IPS-NIHi7 (cell line): ENCODE data around the gene DIP2C.
"Not testable (repeated sequence)": the region's sequence is repeated elsewhere in the genome, so short reads cannot be mapped to it uniquely, and the experiment has no call there.

ENCODE experiments used
- DNase-seq: peaks from one replicate; pipeline ENCODE4 v3.0.0; 2012; ENCODE audit warnings: mixed read lengths; ENCODE audit errors: extremely low spot score

The DIP2C gene

DNA sequence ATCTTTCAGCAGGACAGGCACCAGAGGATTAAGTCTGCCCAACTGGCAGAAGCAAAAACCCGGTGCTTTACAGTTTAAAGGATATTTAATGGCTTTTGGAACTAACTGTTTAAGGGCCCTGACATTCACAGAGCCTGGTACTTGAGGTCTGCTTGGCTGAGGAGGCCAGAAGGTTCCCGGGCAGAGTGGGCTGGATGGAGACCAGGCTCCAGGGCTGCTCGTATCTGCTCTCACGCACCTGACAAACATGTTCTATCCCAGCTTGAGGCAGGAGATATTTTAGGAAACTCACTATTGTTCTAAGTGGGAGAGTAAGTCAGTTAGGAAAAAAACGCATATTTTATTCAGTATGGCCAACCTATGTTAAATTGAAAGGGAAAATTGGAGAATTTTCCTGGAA is 410.8 kb downstream of the DIP2C start:
- DNase-seq: no peak

DNA sequence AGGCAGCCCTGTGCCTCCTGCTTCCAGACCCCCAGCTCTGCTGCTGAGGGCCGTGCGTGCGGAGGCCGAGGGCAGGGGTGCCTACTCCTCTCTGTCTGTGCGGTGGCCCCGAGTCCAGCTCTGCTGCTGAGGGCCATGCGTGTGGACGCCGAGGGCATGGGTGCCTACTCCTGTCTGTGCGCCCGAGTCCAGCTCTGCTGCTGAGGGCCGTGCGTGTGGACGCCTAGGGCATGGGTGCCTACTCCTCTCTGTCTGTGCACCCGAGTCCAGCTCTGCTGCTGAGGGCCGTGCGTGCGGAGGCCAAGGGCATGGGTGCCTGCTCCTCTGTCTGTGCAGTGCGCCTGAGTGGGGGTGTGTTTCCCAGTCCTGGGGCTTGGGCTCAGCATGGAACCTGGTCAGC is 411.5 kb downstream of the DIP2C start:
- no peak for DNase-seq

- no peak for DNase-seq
Observed at GRCh38 chr10:275680-276079, 413.8 kb downstream of the DIP2C start.

- DNase-seq: no peak
Observed at GRCh38 chr10:274866-275265, 414.6 kb downstream of the DIP2C start.

- no peak for DNase-seq
Observed at GRCh38 chr10:273088-273487, 416.4 kb downstream of the DIP2C start.

DNA sequence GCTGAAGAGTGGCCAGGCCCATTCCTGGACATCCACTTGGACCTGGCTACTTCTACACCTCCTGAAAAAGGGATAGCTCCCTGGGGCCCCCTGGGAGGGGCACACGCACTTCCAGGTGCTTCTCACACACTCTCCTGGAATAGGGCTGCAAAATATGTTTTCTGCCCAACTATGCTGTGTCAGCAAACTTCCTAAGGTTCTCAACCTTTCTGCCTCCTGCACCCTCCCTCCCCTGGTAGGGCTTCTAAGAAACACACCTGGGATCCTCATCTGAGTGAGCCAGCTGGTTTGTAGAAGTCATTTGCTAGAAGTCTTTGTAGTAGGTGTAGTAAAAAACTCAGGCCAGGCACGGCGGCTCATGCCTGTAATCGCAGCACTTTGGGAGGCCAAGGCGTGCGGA is 417.7 kb downstream of the DIP2C start:
- DNase-seq: no peak

DNA sequence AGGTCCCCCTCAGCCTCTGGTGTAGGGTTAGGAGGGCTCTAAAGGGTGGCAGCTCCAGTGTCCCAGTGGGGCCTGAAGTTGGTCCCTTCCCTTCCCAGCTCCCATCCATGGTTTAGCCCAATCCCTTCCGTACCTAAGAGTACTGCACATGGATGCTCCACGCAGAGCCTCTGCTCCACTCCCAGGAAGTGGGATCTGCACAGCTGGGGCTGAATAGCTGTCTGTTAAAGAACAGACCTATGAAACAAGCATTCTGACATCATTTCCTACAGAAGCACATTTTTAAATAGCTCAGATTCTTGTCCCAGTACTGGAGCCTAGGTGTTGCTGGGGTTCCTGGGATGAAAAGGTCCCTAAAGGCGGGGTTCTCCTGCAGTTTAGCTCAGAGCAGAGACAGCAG is 418.3 kb downstream of the DIP2C start:
- DNase-seq: no peak

DNA sequence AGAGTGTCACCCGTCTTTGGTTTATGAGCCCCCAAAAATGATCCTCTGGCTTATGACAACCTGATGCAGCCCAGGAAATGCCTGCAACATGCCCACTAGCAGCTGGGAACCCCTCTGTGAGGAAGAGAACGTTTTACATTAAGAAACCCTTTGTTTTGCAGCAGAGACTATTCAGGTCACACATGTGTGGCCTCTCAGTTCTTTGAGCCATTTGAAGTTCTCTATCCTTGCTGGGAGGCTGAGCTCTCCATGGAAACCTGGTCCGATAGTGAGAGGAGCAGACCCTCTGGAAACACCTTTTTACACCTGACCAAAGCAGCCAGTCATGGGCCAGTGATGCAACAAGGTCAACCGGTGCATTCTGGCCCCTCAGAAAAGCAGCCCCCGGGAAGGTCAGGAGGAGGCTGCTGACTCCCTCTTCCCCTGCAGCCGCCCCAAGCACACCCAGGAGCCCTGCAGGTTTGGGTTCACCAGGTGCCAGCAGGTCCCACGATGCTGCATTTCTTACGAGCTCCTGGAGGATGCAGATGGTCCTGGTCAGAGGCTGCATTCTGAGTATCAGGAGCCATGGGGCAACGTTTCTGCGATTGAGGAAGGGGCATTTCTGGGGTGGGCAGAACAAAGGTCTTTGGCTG is 419.9 kb downstream of the DIP2C start:
- DNase-seq: no peak

DNA sequence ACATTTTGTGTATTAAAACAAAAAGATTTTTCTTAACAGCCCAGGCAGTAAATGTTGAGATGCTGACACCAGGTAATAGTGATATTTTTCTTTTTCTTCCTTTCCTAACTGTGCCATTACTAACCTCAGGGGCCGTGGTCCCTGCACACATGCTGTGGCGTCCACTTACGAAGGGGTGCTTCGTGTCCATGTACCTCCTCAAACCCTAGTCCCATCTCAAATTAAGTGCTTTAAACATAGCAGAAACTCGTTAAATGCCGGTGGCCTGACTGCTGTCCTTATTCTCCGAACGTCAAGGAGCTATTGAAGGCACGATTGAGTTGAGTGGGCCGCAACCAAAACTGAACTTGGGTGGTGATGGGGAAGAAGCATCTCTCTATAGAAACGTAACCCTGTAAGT is 421.8 kb downstream of the DIP2C start:
- no peak for DNase-seq

- DNase-seq: no peak
Observed at GRCh38 chr10:266974-267425, 422.5 kb downstream of the DIP2C start.

DNA sequence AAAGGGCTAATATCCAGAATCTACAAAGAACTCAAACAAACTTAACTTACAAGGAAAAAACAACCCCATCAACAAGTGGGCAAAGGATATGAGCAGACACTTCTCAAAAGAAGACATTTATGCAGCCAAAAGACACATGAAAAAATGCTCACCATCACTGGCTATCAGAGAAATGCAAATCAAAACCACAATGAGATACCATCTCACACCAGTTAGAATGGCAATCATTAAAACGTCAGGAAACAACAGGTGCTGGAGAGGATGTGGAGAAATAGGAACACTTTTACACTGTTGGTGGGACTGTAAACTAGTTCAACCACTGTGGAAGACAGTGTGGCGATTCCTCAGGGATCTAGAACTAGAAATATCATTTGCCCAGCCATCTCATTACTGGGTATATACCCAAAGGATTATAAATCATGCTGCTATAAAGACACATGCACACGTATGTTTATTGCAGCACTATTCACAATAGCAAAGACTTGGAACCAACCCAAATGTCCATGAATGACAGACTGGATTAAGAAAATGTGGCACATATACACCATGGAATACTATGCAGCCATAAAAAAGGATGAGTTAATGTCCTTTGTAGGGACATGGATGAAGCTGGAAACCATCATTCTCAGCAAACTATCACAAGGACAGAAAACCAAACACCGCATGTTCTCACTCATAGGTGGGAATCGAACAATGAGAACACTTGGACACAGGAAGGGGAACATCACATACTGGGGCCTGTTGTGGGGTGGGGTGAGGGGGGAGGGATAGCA is 423.5 kb downstream of the DIP2C start:
- not testable (repeated sequence) for DNase-seq

- not testable (repeated sequence) for DNase-seq
Observed at GRCh38 chr10:265074-265440, 424.4 kb downstream of the DIP2C start.

- not testable (repeated sequence) for DNase-seq
Observed at GRCh38 chr10:264160-265073, 425.1 kb downstream of the DIP2C start.

GRCh38 chr10:260819-261429 is 428.5 kb downstream of the DIP2C start:
- DNase-seq: no peak

GRCh38 chr10:251982-252582 is 437.4 kb downstream of the DIP2C start:
- DNase-seq: no peak

- DNase-seq: no peak
Observed at GRCh38 chr10:248307-248706, 441.2 kb downstream of the DIP2C start.

- no peak for DNase-seq
Observed at GRCh38 chr10:247480-247879, 442.0 kb downstream of the DIP2C start.

GRCh38 chr10:246431-246830 is 443.0 kb downstream of the DIP2C start:
- DNase-seq: no peak

DNA sequence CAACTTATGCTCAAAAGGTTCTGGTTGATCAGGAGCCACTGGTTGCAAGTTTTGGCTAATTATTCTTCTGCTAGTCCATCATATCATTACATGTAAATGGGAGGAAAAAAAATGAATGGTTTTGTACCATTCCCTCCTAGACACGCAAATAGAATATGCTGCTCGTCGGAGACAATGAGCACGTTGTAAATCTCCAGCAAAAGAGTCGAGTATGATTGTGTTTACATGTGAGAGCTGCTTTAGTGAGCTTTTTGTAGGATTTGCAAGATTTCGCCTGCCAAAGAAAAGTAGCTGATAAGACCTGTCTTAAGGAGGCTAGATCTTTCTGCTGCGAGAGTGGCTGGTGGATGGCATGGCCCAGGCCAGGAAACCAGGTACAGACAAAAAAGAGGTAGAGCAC is 445.2 kb downstream of the DIP2C start:
- DNase-seq: no peak

DNA sequence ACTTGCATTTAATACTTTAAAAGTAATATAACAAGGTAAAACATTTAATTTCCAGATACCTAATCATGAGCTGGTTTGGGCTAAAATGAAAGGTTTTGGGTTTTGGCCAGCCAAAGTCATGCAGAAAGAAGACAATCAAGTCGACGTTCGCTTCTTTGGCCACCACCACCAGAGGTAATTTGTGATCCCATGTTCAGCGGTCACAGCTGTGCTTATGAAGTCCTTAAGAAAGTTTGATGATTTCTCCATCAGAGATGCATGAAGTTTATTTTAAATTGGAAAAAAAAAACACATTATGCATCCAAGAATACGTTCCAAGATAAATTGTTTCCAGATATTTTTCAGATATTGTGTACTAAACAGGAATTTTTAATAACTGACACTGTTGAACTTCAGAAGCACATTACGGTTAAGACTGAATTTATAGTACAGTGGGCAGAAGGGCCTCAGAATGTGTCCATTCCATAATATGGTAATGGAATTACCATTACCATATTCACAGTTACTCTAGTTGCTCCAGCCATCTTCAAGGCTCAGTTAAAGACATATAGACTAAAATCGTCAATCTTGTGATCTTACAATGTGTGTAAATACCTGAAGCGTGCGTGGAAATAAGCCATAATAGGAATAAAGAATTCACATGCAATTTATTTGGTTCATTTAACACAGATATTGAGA is 447.4 kb downstream of the DIP2C start:
- DNase-seq: no peak

DNA sequence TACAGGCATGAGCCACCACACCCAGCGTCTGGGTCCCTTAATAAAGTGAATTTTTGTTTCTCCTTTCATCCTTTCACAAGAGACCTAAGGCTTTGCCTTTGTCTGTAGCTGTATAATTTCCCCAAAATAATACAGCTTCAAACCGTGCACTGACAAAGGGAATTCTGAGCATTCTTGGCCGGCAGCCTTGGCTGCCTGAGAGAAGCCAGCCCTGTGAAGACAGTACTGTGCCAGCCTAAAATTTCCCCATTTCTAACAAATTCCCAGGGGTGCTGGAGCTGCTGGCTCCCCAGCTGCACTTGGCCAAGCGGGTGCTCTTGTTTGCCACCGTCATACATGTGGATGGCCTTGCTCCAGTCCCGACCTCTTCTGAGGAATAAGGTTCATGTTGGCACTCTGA is 448.0 kb downstream of the DIP2C start:
- no peak for DNase-seq
